Suprapubic skin (tissue), 4 donors: Measurements from ENCODE around the gene FEN1.

ENCODE experiments used
- CTCF ChIP-seq, 2 donors: fragments of 200-600 bp in 1 of 2; fragments of 450-650 bp in 1 of 2; sonication (generic) in 1 of 2; IDR thresholded peaks; one replicate each; pipeline ENCODE4 v1.5.1; 2016 to 2019; ENCODE audit warnings: antibody characterized with exemption in 2 of 2, mild to moderate bottlenecking in 1 of 2, moderate library complexity in 1 of 2
- POLR2A ChIP-seq, 2 donors: fragments of 450-650 bp; IDR thresholded peaks; one replicate each; pipeline ENCODE4 v1.6.1; 2017; ENCODE audit warnings: antibody characterized with exemption in 2 of 2, mild to moderate bottlenecking in 2 of 2, moderate library complexity in 2 of 2
- POLR2AphosphoS5 ChIP-seq, 3 donors: sonication (generic); formaldehyde crosslinking; IDR thresholded peaks; one replicate each; pipeline ENCODE4 v1.6.1; 2017; ENCODE audit warnings: antibody characterized with exemption in 3 of 3

- TF ChIP-seq POLR2A (IDR thresholded peaks at IDR 0.05) (no peak), CTCF (IDR thresholded peaks at IDR 0.05) (no peak), POLR2AphosphoS5 (IDR thresholded peaks at IDR 0.05) (no peak)
Measured at GRCh38 chr11:61838921-61839320, 46.2 kb downstream of the FEN1 start.
